Thoracic aorta endothelial cell (primary cell): Measurements from ENCODE around the gene LDLRAD2. TPM values are rescaled to one million over a fixed set of nuclear protein-coding genes. Genes with fewer than 3 reads are reported as not detected.

ENCODE experiments used
- total RNA-seq: library from RNA; depleted of rRNA; stranded (reverse); fragments of >200 nt; gene quantifications from 2 replicates; pipeline ENCODE4 v1.2.3, GENCODE V29; 2012

LDLRAD2 gene, protein sequence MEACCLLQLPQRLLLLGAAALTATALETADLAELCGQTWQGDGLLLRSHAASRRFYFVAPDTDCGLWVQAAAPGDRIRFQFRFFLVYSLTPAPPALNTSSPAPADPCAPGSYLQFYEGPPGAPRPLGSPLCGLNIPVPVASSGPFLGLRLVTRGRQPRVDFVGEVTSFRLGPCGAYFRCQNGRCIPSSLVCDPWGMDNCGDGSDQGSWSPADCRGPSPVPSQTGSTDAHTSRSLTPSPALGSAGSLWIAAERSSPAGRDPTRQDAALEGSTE
- total RNA-seq = 0.07 TPM in 1 of 2 replicates, not detected in the other

DNA sequence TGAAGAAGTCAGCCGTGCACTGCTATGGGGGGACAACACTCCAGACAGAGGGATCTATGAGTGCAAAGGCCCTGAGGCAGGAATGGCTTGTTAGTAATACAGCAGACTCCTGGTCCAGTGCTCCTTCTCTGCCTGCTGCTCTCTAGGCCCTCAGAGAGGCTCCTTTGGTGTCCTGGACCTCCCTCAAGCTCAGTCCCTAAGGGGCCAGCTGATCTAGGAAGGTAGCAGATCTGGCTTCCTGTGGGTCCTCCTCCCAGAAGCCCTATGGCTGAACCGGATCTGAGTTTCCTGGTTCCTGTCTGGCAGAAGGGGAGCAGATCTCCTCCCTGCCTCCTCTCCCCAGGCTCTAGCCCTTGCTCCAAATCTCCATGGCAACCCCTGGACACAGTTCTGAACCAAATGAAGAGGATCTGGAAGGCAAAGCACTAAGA is at the start of gene LDLRAD2:
TSS of gene LDLRAD2 (plus strand) at position 391 of the 431 bp plus-strand sequence. CDS start 187 bp downstream, outside the sequence.

DNA sequence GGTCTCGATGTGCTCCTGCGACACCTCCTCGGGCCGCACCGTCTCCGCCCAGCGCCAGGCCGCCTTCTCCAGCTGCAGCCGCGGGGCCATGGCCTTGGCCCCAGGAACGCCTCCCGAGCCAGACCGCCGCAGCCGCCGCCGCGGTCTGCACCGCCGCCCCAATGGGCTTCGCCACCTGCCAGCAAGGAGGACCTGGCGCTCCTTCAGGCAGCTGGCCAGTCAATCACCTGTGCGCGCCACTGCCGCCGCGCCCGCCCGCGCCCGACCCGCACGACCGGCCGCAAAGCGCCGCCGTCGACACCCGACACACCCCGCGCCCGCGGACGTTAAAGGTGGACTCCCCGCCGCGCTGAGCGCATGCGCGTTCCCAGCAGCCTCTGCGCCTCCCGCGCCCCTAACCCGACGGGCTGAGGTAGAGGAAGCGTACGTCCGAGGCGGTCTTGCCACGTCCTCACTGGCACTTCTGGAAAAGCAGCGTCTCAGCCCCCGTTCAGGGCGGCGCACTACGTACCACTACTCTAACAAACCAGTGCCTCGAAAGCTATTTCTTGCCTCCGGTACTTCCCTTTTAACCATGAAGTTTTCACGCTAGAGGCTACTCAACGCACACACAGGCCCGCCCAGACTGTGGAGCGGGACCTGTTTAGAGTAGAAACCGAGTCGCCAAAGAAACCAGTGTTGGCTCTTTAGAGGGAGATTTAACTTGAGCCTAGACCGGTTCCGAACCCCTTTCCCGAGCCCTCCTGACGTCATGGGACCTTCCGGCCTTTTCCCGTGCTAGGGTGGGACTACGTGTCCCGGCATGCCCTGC is 29.0 kb upstream of the LDLRAD2 start, which contains the start of gene USP48:
TSS of gene USP48 (minus strand) at position 282 of the 811 bp plus-strand sequence. CDS start at position 90, 192 bp downstream.

Other genes starting within 250 kb of the LDLRAD2 start
- under 0.01 and 0.07 TPM in 2 replicates for gene RAP1GAP, start 142.9 kb upstream of the LDLRAD2 start, total RNA-seq
- gene USP48, start 29.1 kb upstream of the LDLRAD2 start, total RNA-seq = 141 and 177 TPM in 2 replicates
- 1,789 and 2,347 TPM in 2 replicates for gene HSPG2, start 125.0 kb downstream of the LDLRAD2 start, total RNA-seq
- 0.40 TPM in 1 of 2 replicates, not detected in the other for gene CELA3B, start 164.8 kb downstream of the LDLRAD2 start, total RNA-seq
- not detected in 2 replicates for gene CELA3A, start 189.4 kb downstream of the LDLRAD2 start, total RNA-seq
- gene CDC42, start 240.4 kb downstream of the LDLRAD2 start, total RNA-seq = 851 and 886 TPM in 2 replicates